IPS-18a (cell line): ENCODE results near the gene LINC01488.

Source experiments
- H3K27ac ChIP-seq: one replicate; pipeline ENCODE4 v1.5.1; 2013; ENCODE audit warnings: low read length
- H3K27me3 ChIP-seq: one replicate; pipeline ENCODE4 v1.6.1; 2013; ENCODE audit warnings: mild to moderate bottlenecking, low read length; ENCODE audit not compliant: control insufficient read depth, insufficient read depth
- H3K36me3 ChIP-seq: one replicate; pipeline ENCODE4 v1.6.1; 2013; ENCODE audit warnings: low read depth, low read length; ENCODE audit not compliant: control insufficient read depth
- H3K4me1 ChIP-seq: one replicate; pipeline ENCODE4 v1.6.1; 2013; ENCODE audit warnings: low read depth, low read length; ENCODE audit not compliant: control insufficient read depth
- H3K4me3 ChIP-seq: one replicate; pipeline ENCODE4 v1.5.1; 2013; ENCODE audit warnings: low read length
- H3K9ac ChIP-seq: one replicate; pipeline ENCODE4 v1.6.1; 2013; ENCODE audit warnings: mild to moderate bottlenecking, low read length, moderate library complexity
- H3K9me3 ChIP-seq: one replicate; pipeline ENCODE4 v1.6.1; 2013; ENCODE audit warnings: low read depth, low read length; ENCODE audit not compliant: control insufficient read depth

Gene LINC01488

DNA sequence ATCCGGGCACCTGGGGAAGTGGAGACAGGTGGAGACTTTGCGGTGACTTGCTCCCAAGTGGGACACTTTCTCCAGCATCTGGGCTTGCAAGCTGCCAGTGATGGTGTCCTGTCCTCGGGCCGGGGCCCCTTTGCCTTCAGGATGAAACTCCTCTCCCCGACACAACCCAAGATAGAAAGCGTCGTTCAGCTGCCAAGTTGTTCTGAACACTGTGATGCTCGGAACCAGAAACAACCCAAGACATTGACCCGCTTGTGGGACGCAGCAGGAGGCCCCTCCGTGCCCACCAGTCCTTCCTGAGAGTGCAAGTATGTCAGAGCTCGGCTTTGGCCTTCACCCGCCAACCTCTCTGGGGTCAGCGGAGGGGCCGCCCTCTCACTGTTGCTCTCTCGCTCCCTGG is 31.3 kb downstream of the LINC01488 start:
- Histone ChIP-seq H3K9ac (no peak overlapping the region), H3K9me3 (no peaks in the 10 kb centered on the region), H3K4me3 (no peak overlapping the region), H3K27me3 (no peaks in the 10 kb centered on the region), H3K36me3 (no peaks in the 10 kb centered on the region), H3K27ac (no peak overlapping the region), H3K4me1 (no peaks in the 10 kb centered on the region)

DNA sequence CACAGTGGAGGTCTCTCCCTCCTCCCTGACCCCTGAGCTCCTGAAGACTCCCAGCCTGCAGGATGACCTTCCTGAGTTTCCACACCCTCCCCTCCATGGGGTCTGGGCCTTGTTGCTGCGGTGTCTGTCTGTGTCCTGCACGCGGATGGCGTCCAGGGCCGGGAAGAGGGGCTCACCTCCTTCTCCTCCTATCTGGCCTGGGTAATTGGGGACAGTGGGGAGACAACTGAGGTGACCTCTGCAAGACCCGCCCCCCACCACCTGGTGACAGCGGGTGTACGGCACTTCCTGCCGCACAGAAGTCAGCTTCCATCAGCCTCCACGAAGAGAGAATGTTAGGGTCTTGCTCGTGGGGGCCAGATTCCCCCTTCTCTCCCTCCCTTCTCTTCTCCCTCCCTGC is 31.7 kb downstream of the LINC01488 start:
- Histone ChIP-seq H3K4me3 (no peak overlapping the region), H3K9me3 (no peaks in the 10 kb centered on the region), H3K4me1 (no peaks in the 10 kb centered on the region), H3K36me3 (no peaks in the 10 kb centered on the region), H3K27me3 (no peaks in the 10 kb centered on the region), H3K27ac (no peak overlapping the region), H3K9ac (no peak overlapping the region)

DNA sequence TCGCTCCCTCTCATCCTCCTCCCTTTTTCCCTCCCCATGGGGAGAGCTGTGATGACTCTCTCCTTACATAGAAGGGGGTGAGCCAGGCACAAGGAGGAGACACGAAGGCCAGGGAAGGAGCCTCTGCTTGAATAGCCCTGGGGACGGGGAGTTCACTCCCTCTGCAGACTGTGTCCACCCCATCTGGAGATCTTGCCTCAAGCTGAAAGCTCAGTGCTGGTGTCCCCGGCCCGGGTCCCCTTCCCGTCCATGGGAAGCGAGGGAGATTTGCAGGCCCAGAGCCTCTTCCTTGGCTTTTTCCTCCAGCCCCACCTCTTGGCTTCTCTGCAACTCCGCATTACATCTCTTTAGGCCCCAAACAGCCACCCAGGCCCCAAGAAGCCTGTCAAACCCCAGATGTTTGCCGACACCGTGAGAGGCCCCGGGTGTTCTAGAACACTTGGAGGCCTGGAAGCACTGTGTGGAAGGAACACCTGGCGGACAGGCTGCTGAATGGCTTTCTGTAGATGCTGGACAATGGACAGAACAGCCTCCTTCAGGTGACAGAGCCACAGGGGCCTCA is 32.3 kb downstream of the LINC01488 start:
- no peak overlapping the region for H3K9ac ChIP-seq
- no peak overlapping the region for H3K4me3 ChIP-seq
- H3K27ac ChIP-seq, result no peak overlapping the region
- no peaks in the 10 kb centered on the region for H3K9me3 ChIP-seq
- no peaks in the 10 kb centered on the region for H3K36me3 ChIP-seq
- H3K27me3 ChIP-seq, result no peaks in the 10 kb centered on the region
- no peaks in the 10 kb centered on the region for H3K4me1 ChIP-seq

DNA sequence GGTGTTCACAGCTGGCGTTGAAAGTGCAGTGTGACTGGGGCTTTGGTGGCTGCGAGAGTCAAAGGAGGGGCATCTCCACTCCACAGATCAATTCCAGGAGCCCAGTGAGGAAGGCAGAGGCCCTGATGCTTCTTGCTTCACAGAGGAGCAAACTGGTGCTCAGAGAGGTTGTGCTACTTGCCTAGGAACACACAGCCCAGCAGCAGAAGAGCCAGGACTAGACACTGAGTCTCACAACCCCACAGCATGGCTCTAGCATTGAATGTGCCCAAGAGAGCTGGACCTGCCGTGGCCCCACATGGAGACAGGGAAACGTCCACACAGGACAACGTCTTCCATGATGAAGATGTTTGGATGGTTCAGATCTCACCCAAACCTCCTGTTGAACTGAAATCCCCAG is 33.3 kb downstream of the LINC01488 start:
- H3K27ac ChIP-seq, result no peak overlapping the region
- no peaks in the 10 kb centered on the region for H3K9me3 ChIP-seq
- H3K9ac ChIP-seq, result no peak overlapping the region
- no peaks in the 10 kb centered on the region for H3K27me3 ChIP-seq
- H3K4me3 ChIP-seq, result no peak overlapping the region
- no peaks in the 10 kb centered on the region for H3K36me3 ChIP-seq
- H3K4me1 ChIP-seq, result no peaks in the 10 kb centered on the region

DNA sequence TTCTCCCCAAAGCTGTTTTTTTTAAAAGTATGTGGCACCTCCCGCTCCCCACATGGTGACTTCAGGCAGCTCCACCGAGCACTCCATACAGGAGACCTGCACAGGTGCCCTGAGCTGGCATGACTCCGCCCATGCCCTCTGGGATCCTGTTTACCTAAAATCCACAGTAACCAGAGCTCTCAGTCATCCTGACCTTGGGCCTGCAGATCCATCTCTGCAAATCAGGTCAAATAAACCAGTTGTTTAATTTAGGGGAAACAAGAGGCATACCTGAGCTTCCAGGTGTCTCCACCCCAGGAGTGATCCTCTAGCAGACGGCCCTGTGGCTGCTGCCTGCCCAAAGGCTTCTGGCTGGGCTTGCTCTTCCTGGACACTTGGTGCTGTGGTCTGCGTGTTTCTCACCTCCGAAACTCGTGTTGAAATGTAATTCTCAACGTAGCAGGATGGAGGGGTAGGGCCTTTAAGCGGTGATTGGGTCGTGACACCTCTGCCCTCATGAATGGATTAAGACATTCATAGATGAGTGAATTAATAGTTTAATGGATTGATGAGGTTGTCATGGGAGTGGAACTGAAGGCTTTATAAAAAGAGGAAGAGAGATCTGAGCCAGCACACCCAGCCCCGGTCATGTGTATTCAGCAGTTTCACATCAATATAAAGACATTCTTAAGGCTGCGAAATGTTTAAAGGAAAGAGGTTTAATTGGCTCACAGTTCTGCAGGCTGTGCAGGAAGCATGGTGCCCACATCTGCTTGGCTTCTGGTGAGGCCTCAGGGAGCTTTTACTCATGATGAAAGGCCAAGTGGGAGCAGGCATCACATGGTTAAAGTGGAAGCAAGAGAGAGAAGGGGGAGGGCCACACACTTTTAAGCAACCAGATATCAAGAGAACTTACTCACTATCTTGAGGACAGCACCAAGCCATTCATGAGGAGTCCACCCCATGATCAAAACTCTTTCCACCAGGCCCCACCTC is 34.1 kb downstream of the LINC01488 start:
- Histone ChIP-seq H3K4me3 (no peak overlapping the region), H3K27ac (no peak overlapping the region), H3K9ac (no peak overlapping the region), H3K27me3 (no peaks in the 10 kb centered on the region), H3K36me3 (no peaks in the 10 kb centered on the region), H3K4me1 (peaks cover 5% of the 10 kb centered on the region), H3K9me3 (no peaks in the 10 kb centered on the region)

DNA sequence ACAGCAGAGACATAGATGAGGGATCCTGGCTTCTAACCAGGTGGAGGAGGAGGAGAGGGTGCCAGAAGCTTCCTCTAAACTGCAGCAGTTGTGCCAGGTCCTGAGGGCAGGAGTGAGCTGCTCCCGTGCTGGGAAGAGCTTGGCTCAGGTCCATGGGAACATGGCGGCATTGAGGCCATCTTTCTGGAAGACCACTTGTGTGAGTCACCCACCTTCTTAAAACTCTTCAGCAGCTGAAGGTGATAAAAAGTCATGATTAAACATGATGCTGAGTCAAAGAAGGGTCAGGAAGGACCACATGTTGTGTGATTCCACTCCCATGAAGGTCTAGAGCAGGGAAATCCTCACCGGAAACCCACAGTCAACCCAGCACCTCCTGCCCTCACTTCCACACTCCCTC is 35.1 kb downstream of the LINC01488 start:
- H3K27ac ChIP-seq, result no peak overlapping the region
- no peaks in the 10 kb centered on the region for H3K27me3 ChIP-seq
- no peak overlapping the region for H3K9ac ChIP-seq
- H3K36me3 ChIP-seq, result no peaks in the 10 kb centered on the region
- H3K9me3 ChIP-seq, result no peaks in the 10 kb centered on the region
- H3K4me1 ChIP-seq, result peaks cover 13% of the 10 kb centered on the region
- H3K4me3 ChIP-seq, result no peak overlapping the region

DNA sequence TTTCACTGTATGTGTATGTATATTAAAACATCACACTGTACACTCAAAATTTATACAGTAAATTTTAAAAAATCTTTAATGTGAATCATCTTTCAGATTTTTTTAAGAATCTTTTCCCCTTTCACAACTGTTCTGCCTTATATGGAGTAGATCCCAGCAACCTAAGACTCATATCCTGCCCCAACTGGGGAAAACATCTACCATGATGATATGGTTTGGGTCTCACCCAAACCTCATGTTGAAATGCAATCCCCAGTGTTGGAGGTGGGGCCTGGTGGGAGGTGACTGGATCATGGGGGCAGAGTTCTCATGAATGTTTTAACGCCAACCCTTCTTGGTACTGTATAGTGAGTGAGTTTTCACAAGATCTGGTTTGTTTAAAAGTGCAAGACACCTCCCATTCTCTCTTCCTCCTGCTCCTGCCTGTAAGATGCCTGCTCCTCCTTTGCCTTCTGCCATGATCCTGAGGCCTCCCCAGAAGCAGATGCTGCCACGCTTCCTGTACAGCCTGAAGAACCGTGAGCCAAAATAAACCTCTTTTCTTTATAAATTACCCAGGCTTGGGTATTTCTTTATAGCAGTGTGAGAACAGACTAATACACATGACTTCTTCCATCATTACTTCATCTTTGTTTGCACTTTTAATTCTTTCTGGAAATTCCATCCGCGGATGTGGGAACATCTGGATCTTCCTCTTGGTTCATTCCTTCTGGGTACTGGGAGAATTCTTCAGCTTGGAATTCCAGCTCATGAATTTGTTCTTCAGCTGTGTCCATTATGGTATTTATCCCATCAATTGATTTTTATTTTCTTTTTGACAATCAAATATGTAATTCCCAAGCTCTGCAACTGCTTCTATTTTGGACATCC is 36.9 kb downstream of the LINC01488 start:
- H3K4me3 ChIP-seq, result no peak overlapping the region
- H3K9ac ChIP-seq, result no peak overlapping the region
- H3K27me3 ChIP-seq, result no peaks in the 10 kb centered on the region
- peaks cover 17% of the 10 kb centered on the region for H3K4me1 ChIP-seq
- no peak overlapping the region for H3K27ac ChIP-seq
- no peaks in the 10 kb centered on the region for H3K36me3 ChIP-seq
- H3K9me3 ChIP-seq, result no peaks in the 10 kb centered on the region

DNA sequence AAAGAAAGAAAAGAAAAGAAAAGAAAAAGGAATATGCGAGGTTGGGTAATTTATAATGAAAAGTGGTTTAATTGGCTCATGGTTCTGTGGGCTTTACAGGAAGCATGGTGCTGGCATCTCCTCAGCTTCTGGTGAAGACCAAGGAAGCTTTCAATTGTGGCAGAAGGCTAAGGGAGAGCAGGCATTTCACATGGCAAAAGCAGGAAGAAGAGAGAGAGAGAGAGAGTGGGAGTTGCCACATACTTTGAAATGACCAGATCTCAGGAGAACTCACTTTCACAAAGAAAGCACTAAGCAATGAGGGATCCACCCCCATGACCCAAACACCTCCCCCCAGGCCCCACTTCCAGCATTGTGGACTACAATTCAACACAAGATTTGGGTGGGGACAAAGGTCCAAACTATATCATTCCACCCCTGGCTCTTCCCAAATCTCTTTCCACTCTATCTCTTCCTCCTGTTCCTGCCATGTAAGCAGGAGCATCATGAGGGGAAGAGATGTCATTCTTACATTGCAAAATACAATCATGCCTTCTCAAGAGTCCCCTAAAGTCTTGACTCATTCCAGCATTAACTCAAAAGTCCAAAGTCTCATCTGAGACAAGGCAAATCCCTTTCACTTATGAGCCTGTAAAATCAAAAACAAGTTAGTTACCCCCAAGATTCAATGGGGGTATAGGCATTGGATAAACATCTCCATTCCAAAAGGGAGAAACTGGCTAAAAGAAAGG is 38.9 kb downstream of the LINC01488 start:
- Histone ChIP-seq H3K4me1 (peaks cover 23% of the 10 kb centered on the region), H3K36me3 (no peaks in the 10 kb centered on the region), H3K9me3 (no peaks in the 10 kb centered on the region), H3K9ac (no peak overlapping the region), H3K4me3 (no peak overlapping the region), H3K27ac (no peak overlapping the region), H3K27me3 (no peaks in the 10 kb centered on the region)

DNA sequence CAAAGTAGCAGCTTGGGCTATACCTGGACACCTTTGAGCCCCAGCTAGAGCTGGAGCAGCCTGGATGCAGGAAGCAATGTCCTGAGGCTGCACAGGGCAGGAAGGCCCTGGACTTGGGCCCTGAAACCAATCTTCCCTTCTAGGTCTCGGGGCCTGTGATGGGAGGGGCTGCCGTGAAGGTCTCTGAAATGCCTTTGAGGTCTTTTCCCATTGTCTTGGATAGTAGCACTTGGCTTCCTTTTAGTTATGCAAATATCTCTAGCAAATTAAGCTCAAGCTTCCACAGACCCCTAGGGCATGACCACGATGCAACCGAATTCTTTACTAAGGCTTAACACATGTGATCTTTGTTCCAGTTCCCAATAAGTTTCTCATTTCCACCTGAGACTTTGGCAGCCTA is 40.0 kb downstream of the LINC01488 start:
- H3K27me3 ChIP-seq, result no peaks in the 10 kb centered on the region
- H3K36me3 ChIP-seq, result no peaks in the 10 kb centered on the region
- H3K27ac ChIP-seq, result peak overlapping the region; percentile 54
- H3K9me3 ChIP-seq, result no peaks in the 10 kb centered on the region
- no peak overlapping the region for H3K9ac ChIP-seq
- H3K4me1 ChIP-seq, result peaks cover 23% of the 10 kb centered on the region
- no peak overlapping the region for H3K4me3 ChIP-seq

DNA sequence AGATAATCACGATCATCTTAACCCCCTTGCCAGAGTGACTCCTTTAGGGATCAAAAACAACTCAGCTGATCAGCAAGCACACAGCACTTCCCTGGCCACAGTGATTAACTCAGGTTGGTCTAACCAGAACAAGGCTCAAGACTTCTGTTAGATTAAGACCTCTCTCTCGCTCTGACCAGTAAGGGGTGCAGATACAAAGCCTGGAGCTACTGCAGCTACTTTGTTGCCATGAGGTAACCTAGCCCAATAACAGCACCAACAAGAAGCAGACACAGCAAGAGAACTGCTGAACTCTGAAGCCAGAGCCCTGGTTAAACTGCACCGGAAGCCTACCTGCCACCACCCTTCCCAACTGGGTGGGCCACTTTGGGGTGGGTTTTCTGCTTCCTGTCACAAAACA is 42.0 kb downstream of the LINC01488 start:
- no peaks in the 10 kb centered on the region for H3K27me3 ChIP-seq
- no peak overlapping the region for H3K27ac ChIP-seq
- H3K4me3 ChIP-seq, result no peak overlapping the region
- H3K4me1 ChIP-seq, result peaks cover 23% of the 10 kb centered on the region
- H3K9ac ChIP-seq, result no peak overlapping the region
- H3K36me3 ChIP-seq, result no peaks in the 10 kb centered on the region
- no peaks in the 10 kb centered on the region for H3K9me3 ChIP-seq
